GM23248 (cell line): ENCODE results near the gene UBASH3B.

Experiments used
- EZH2 ChIP-seq: fragments of 200-600 bp; sonication (generic); IDR thresholded peaks from 2 replicates; pipeline ENCODE4 v1.6.1; 2018; ENCODE audit warnings: antibody characterized with exemption, mild to moderate bottlenecking; ENCODE audit not compliant: insufficient read depth, poor library complexity, severe bottlenecking
- EZH2phosphoT487 ChIP-seq: fragments of 200-600 bp; sonication (generic); IDR thresholded peaks from 2 replicates; pipeline ENCODE4 v1.6.1; 2018; ENCODE audit warnings: antibody characterized with exemption, moderate library complexity, mild to moderate bottlenecking, low read depth; ENCODE audit not compliant: insufficient read depth

DNA sequence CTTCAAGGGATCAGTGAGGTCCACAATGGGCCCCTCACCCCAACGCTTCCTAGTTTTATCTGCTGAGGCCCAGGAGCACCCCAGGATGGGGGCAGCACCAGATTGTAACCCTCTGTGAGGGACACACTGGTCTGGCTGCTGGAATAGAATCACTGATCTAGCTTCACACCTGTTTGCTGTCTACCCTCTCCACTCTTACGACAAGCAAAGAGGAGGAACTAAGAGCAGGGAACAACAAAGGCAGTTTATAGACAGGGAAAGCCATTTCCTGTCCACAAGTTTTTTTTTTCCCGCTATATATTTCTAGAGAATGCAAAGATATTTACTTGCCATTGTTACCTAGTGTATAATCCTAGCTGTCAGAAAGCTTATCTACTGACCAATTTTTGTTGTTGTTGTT is 121.8 kb downstream of the UBASH3B start:
- TF ChIP-seq EZH2 (no peak), EZH2phosphoT487 (no peak)
